HG03066 (cell line): Measurements from ENCODE around the gene UBASH3B.

Experiments used
- ATAC-seq: cut with Tn5 transposase; IDR thresholded peaks from one replicate; pipeline ENCODE4 v1.9.1; 2021; ENCODE audit warnings: low read depth; ENCODE audit not compliant: unreplicated experiment

Gene UBASH3B

GRCh38 chr11:122749005-122749687 is 93.6 kb downstream of the UBASH3B start:
- ATAC-seq, result peak; percentile 85

GRCh38 chr11:122750049-122750448 is 94.5 kb downstream of the UBASH3B start:
- no peak for ATAC-seq

- no peak for ATAC-seq
These were observed 96.0 kb downstream of the UBASH3B start for GRCh38 chr11:122751292-122752070.

- ATAC-seq, result no peak
These were observed 98.5 kb downstream of the UBASH3B start for GRCh38 chr11:122754028-122754427.

- ATAC-seq, result no peak
These were observed 99.2 kb downstream of the UBASH3B start for GRCh38 chr11:122754553-122755322.

GRCh38 chr11:122755409-122755808 is 99.9 kb downstream of the UBASH3B start:
- no peak for ATAC-seq

- ATAC-seq, result no peak
These were observed 100.4 kb downstream of the UBASH3B start for GRCh38 chr11:122755941-122756340.

GRCh38 chr11:122756417-122756816 is 100.9 kb downstream of the UBASH3B start:
- peak; percentile 69 for ATAC-seq

GRCh38 chr11:122757201-122757600 is 101.7 kb downstream of the UBASH3B start:
- ATAC-seq, result no peak

- no peak for ATAC-seq
These were observed 102.8 kb downstream of the UBASH3B start for GRCh38 chr11:122758339-122758738.

- no peak for ATAC-seq
These were observed 103.5 kb downstream of the UBASH3B start for GRCh38 chr11:122758974-122759373.

GRCh38 chr11:122763108-122763507 is 107.6 kb downstream of the UBASH3B start:
- ATAC-seq, result no peak

GRCh38 chr11:122764371-122765090 is 109.0 kb downstream of the UBASH3B start:
- ATAC-seq, result no peak

GRCh38 chr11:122765487-122766131 is 110.1 kb downstream of the UBASH3B start:
- no peak for ATAC-seq

- ATAC-seq, result no peak
These were observed 113.7 kb downstream of the UBASH3B start for GRCh38 chr11:122769126-122769780.

- no peak for ATAC-seq
These were observed 117.4 kb downstream of the UBASH3B start for GRCh38 chr11:122772945-122773344.

- no peak for ATAC-seq
These were observed 118.3 kb downstream of the UBASH3B start for GRCh38 chr11:122773781-122774266.

GRCh38 chr11:122775675-122776271 is 120.3 kb downstream of the UBASH3B start:
- ATAC-seq, result no peak

GRCh38 chr11:122776546-122776945 is 121.0 kb downstream of the UBASH3B start:
- no peak for ATAC-seq
